GM19023 (cell line): ENCODE measurements around the gene MYO5C.

Experiments
- ATAC-seq: cut with Tn5 transposase; IDR thresholded peaks from one replicate; pipeline ENCODE4 v1.9.1; 2021; ENCODE audit warnings: mild to moderate bottlenecking, moderate library complexity; ENCODE audit not compliant: unreplicated experiment

The MYO5C gene

DNA sequence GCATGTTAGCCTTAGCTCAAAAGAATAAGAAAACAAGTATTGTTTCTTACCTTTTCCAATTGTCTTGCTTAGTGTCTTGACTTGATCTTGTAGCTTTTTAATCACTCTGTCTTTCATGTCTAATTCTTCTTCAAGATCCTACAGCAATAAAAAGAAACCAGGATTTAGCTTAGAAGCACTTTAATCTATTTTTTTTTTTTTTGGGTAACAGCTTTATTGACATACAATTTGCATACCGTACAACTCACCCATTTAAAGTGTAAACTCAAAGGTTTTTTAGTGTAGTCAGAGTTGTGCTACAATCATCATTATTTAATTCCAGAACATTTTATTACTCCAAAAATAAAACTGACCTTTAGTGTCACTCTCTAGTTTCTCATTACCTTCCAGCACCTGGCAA lies 81.1 kb downstream of the MYO5C start:
- ATAC-seq: no peak

GRCh38 chr15:52213206-52213605 lies 82.4 kb downstream of the MYO5C start:
- ATAC-seq: no peak

DNA sequence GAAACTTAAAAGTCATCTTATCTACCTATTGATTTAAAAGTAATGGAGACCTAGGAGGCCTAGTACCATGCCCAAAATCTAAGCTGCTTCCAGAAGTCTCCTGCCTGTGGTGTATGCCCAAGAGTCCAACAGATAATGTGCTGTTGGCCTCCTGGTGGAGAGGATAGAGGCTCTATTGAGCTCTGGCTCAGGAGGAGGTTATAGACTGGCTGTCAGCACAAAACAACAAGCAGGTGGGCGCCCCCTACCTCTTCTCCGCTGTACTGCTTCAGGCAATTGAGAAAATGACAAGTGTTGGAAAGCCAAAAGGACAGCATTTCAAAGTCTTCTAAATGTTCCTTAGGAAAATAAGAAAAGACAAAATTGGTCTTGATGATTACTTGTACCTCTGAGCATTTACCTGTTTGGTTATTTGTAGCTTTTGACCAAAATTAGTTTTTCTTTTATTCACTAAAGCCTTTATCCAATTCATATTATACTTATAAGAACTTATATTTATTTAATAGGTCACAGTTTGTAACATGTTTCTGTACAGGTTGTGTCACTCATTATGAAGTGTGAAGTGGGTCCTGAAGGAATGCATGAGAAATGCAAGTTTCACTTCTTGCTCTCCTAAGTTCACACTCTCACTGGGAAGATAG lies 87.2 kb downstream of the MYO5C start:
- ATAC-seq: peak; percentile 80

GRCh38 chr15:52207191-52207590 lies 88.4 kb downstream of the MYO5C start:
- ATAC-seq: no peak

- no peak for ATAC-seq
Observed at GRCh38 chr15:52206446-52206845, 89.2 kb downstream of the MYO5C start.

DNA sequence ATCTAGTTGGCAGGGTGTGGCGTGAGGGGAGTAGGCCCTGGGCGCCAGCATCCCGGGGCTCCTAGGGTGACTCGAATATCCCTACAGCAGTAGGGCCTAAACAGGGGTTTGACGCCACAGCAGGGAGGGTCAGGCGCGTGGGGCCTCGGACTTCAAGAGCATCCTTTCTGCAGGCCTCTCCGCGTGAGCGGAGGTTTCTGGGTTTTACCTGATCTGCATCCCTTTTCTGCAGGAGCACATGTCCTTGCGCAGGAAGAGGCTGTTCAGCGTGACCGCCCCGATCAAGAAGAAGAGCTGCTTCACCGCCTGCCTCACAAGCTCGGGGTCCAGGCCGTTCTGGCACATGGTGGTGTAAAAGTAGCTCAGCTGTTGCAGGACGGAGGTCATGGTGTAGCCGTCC lies 90.9 kb downstream of the MYO5C start:
- ATAC-seq: no peak

GRCh38 chr15:52200831-52201365 lies 94.7 kb downstream of the MYO5C start:
- no peak for ATAC-seq

DNA sequence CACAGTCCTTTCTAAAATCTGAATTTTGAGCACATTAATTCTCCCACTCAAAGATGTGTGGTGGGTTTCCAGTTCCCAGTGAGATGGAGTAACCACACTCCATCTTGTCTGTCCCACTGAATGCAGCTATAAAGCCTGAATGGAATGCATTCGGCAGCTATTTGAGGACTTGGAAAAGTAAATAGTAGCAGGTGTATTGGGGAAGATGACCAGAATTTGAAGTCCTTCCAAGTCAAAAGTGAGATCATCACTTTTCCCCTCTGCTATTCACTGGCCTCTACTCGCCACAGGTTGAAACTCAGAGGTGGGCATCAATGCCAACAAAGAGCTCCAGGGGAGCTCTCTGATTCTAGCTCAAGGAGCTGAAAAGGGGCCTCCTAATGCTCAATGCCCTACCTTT lies 96.3 kb downstream of the MYO5C start:
- no peak for ATAC-seq

DNA sequence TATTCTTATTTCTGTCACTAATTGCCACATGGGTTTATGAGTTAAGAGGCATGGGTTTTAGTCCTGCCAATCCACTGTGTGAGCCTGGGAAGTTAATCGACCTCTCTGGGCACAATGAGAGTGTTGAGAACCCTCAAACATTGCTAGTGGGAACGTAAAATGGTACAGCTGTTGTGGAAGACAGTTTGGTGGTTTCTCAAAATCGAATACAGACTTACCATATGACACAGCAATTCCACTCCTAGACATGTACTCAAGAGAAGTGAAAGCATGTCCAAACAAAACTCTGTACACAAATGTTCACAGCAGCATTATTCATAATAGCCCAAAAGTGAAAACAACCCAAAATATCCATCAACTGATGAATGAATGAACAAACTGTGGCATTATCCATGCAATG lies 98.7 kb downstream of the MYO5C start:
- ATAC-seq: no peak

- ATAC-seq: no peak
Observed at GRCh38 chr15:52193791-52194190, 101.8 kb downstream of the MYO5C start.

- ATAC-seq: no peak
Observed at GRCh38 chr15:52193321-52193720, 102.3 kb downstream of the MYO5C start.

GRCh38 chr15:52191207-52191606 lies 104.4 kb downstream of the MYO5C start, which contains the start of gene GNB5:
Gene GNB5, minus strand, starts transcription at chr15:52191392. Its CDS starts 6,716 bp downstream, at chr15:52184676.
- no peak for ATAC-seq

GRCh38 chr15:52186651-52187486 lies 108.7 kb downstream of the MYO5C start:
- ATAC-seq: no peak

DNA sequence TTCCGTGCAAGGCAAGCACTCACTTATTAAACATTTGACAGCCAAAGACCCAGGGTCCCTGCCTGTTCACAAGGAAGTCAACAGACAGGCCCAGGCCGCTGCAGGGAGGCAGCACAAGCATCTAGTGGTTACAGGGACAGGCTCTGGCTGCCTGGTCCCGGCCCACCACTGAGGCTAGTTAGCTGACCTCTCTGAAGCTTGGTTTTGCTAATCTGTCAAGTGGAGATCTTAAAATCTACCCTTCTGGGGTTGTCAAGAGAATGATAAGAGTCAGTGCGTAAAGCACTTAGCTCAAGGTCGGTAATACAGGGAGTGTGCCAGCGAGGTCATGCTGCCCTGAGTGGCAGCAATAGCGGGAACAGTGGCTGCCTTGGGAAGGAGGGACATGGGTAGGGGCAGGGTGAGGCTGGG lies 110.4 kb downstream of the MYO5C start:
- no peak for ATAC-seq

- ATAC-seq: no peak
Observed at GRCh38 chr15:52184721-52185120, 110.9 kb downstream of the MYO5C start.

- ATAC-seq: no peak
Observed at GRCh38 chr15:52183562-52184173, 111.9 kb downstream of the MYO5C start.

- ATAC-seq: no peak
Observed at GRCh38 chr15:52181938-52182780, 113.4 kb downstream of the MYO5C start.

DNA sequence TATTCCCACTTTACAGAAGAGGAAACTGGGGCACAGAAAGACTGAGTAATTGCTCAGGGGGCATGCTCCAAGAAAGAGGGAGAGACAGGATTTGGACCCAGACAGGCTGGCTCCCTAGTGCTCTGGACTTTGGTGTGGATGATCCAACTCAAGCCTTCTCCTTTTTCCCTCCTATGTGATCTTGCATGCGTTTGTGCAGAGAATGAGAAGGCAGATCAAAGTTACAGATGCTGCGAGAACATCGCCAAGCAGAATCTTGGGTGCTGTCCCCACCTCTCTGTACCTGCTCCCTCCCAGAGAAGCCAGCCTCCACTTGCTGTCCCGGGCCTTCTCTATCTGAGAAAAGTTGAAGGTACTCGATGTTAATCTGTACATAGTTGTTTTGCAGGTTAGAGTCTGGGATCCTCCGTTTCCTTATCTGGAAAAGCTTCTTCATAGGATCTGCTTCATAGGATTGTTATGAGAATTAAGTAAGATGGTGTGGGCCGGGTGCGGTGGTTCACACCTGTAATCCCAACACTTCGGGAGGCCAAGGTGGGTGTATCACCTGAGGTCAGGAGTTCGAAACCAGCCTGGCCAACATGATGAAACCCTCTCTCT lies 114.7 kb downstream of the MYO5C start:
- ATAC-seq: no peak

- ATAC-seq: peak; percentile 34
Observed at GRCh38 chr15:52180196-52180835, 115.3 kb downstream of the MYO5C start.
